Body of pancreas (tissue), 4 donors: Measurements from ENCODE around the gene SNTN.

Source experiments
- CTCF ChIP-seq, 7 experiments: fragments of 450-650 bp in 4 of 7; fragments of 200-600 bp in 3 of 7; sonication (generic) in 3 of 7; IDR thresholded peaks; one replicate each; pipeline ENCODE4 v1.5.1; 2016 to 2019; ENCODE audit warnings: antibody characterized with exemption in 7 of 7
- POLR2A ChIP-seq, 3 donors: fragments of 450-650 bp; IDR thresholded peaks; one replicate each; pipeline ENCODE4 v1.6.1; 2016; ENCODE audit warnings: antibody characterized with exemption in 3 of 3, mild to moderate bottlenecking in 2 of 3

GRCh38 chr3:63613561-63613960 is 38.9 kb upstream of the SNTN start:
- TF ChIP-seq CTCF (IDR thresholded peaks at IDR 0.05) (no peak), POLR2A (IDR thresholded peaks at IDR 0.05) (no peak)
